ENCODE data around the gene SNTB2. TPM values are rescaled to one million over a fixed set of nuclear protein-coding genes. Genes with fewer than 3 reads are reported as not detected.

SNTB2 gene
- total and polyA plus RNA-seq, 2 of the 8 experiments (the other 6 are each of a cell fraction or from before 2014, with no cell fraction given) = 6.0 to 16.1 TPM

GRCh38 chr16:69294051-69294450 lies 107.1 kb downstream of the SNTB2 start (continued):
- TF ChIP-seq CHD7 (IDR thresholded peaks at IDR 0.05; ENCODE audit: insufficient replicate concordance, low read length) = no peak
- no peak for TF ChIP-seq CEBPB (IDR thresholded peaks at IDR 0.05; ENCODE audit: low read depth, low read length)
